Thyroid gland (tissue), 4 donors: ENCODE measurements around the gene AKAP6.

Experiments used
- POLR2A ChIP-seq, 2 donors: fragments of 450-650 bp; IDR thresholded peaks; one replicate each; pipeline ENCODE4 v1.6.1; 2017; ENCODE audit warnings: antibody characterized with exemption in 2 of 2, mild to moderate bottlenecking in 2 of 2, moderate library complexity in 1 of 2
- TF ChIP-seq, protein P1 (sequence below), 6 experiments: fragments of 200-600 bp in 3 of 6; fragments of 450-650 bp in 3 of 6; sonication (generic) in 3 of 6; IDR thresholded peaks; one replicate each; pipeline ENCODE4 v1.5.1; 2016 to 2019; ENCODE audit warnings: antibody characterized with exemption in 6 of 6, mild to moderate bottlenecking in 2 of 6, inconsistent platforms in 1 of 6, moderate library complexity in 1 of 6

DNA sequence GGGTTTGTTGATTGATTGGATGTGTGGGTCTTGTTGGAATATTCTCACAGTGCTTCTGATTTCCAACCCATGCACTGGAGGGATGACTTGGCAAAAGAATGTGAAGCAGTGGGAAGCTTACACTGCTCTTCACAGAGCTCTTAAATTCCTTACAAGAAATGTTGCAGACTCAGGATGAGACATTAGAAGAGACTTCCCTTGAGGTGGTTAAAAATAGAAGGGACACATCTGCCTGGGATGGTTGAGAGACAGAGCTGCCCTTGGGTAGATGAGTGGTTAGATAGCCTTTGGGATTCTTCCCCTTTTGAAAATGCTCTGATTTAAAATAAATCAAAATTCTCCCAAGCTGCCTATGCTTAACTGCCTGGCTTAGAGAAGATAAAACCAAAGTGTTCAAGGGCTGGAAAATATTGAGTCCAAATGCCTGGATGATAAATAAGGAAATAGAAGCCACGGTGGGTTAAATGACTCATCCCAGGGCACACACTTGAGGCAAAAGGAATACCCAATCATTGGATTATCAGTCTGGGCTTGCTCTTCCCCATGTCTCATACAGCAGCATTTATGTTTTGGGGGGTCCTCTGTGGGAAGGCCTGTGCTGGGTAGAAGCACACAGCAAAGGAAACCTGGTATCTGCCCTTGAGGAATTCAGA is 264.3 kb downstream of the AKAP6 start:
- TF ChIP-seq, protein P1, sequence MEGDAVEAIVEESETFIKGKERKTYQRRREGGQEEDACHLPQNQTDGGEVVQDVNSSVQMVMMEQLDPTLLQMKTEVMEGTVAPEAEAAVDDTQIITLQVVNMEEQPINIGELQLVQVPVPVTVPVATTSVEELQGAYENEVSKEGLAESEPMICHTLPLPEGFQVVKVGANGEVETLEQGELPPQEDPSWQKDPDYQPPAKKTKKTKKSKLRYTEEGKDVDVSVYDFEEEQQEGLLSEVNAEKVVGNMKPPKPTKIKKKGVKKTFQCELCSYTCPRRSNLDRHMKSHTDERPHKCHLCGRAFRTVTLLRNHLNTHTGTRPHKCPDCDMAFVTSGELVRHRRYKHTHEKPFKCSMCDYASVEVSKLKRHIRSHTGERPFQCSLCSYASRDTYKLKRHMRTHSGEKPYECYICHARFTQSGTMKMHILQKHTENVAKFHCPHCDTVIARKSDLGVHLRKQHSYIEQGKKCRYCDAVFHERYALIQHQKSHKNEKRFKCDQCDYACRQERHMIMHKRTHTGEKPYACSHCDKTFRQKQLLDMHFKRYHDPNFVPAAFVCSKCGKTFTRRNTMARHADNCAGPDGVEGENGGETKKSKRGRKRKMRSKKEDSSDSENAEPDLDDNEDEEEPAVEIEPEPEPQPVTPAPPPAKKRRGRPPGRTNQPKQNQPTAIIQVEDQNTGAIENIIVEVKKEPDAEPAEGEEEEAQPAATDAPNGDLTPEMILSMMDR (IDR thresholded peaks at IDR 0.05): no peak
- no peak for TF ChIP-seq POLR2A (IDR thresholded peaks at IDR 0.05)
